ENCODE data around the gene ANKLE1. TPM values are rescaled to one million over a fixed set of nuclear protein-coding genes. Genes with fewer than 3 reads are reported as not detected.

ANKLE1 gene
- total and polyA plus RNA-seq, 2 experiments from 2014 or later, result 0.31 to 0.54 TPM

DNA sequence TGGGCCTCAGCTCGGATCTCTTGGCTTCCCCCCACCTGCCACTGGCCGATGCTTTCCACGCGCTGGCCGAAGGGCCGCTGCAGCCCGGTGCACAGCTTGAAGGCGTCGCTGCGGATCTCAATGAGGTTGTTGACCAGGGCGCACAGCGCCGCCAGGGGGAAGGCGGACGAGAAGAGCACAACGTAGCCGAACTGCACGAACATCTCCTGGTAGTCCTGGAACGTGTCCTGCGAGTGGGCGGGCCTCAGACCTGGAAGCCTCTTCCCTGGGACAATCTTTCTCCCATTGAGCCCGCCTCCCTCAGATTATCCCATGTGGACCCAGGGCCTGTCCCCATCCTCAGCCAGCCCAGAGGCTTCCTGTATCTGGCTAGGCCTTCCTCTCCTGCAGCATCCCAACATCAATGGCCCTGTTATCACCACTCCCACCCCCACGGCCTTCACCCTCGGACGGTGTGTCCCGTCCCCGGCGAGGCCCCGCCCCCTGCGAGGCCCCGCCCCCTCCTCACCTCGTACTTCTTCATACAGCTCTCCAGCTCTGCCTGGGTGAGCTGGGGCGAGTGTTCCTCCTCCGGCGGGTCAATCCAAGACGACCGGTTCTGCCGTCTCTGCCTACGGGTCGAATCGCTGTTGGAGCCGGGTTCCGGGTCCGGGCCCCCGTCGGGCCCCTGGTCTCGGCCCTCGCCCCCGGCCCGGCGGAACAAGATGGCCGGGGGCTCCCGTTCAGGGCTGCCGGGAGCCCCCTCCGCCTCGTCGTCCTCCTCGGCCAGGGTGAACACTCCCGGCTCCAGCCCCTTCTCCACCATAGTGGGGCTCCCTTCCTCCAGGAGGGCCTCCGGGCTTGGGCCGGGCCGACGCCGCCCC is 46.2 kb downstream of the ANKLE1 start:
- DNase-seq, result no peak
- WGBS, 2 experiments (ENCODE audit: low coverage in 1 of 2, low lambda C conversion rate in 2 of 2, missing lambda C conversion rate in 2 of 2), result 77 to 94% methylated on average over 34 to 64 of the region's 64 CpGs
- in situ Hi-C loops (cut with MboI), result no loop called here

DNA sequence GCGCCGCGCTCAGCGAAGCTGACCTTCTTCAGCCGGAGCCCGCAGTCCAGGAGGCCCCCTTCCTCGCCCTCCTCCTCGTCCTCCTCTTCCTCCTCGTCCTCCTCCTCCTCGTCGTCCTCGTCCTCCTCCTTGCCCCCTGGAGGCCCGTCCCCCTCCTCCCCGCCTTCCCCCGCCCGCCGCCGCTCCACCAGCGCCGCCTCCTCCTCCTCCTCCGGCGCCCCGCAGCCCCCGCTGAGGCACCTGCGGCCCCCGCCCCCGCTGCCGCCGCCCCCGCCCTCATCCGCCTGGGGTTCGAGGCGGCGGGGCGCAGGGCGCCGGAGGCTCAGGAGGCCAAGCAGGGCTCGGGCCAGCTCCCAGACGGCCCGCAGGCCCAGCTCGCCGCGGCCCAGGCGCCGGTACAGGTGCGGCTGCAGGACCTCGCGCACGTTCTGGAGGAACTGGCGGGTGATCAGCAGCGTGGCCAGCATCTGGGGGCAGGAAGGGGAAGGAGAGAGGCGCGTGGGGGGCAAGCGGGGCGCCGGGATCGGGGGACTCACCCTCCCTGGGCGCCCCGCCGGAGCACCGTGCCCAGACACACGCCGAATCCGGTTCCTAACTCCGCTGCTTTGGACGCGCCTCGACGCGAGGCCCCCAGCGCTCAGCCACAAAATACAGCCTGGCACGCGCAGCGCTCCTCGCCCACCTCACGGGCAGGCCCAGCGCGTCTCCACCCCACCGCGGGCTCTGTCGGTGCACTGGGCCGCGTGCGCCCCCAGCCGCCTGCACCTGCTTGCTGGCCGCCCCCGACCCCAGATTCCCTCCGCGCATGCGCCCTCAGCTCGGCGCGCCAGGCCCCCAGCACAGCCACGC is 47.0 kb downstream of the ANKLE1 start:
- Histone ChIP-seq H3K4me3 (no peak overlapping the region), H3K4me2 (ENCODE audit: unreplicated experiment) (no peak overlapping the region), H3K27me3 (replicated peaks; ENCODE audit: insufficient read depth) (no peaks in the 10 kb centered on the region), H3K36me3 (ENCODE audit: low read depth) (no peaks in the 10 kb centered on the region), H3K9me3 (ENCODE audit: low read depth) (no peaks in the 10 kb centered on the region), H4K20me1 (ENCODE audit: insufficient read depth) (no peaks in the 10 kb centered on the region), H3K27ac (no peak overlapping the region), H3F3A (ENCODE audit: insufficient read depth) (0 out of 2 replicates have a peak, but pooled peaks cover 12% of the 10 kb centered on the region), H2AFZ (no peak overlapping the region), H3K9me2 (ENCODE audit: insufficient read depth) (no peaks in the 10 kb centered on the region), H3K4me1 (ENCODE audit: insufficient read depth) (no peaks in the 10 kb centered on the region), H3K9ac (no peak overlapping the region), H3K79me2 (ENCODE audit: insufficient read depth) (no peaks in the 10 kb centered on the region)
- WGBS, 2 experiments (ENCODE audit: low coverage in 1 of 2, low lambda C conversion rate in 2 of 2, missing lambda C conversion rate in 2 of 2), result 90 to 100% methylated on average over 1 to 94 of the region's 94 CpGs
- in situ Hi-C loops (cut with MboI), result no loop called here
- no peak for TF ChIP-seq EZH2phosphoT487 (IDR thresholded peaks at IDR 0.05; ENCODE audit: insufficient read depth, low read depth)
- no peak for DNase-seq

More for the DNA sequence above, 46.2 kb downstream of the ANKLE1 start:
- Histone ChIP-seq H3K9me3 (ENCODE audit: low read depth) (no peaks in the 10 kb centered on the region), H4K20me1 (ENCODE audit: insufficient read depth) (no peaks in the 10 kb centered on the region), H3K4me3 (no peak overlapping the region), H3F3A (ENCODE audit: insufficient read depth) (0 out of 2 replicates have a peak, but pooled peaks cover 12% of the 10 kb centered on the region), H3K27ac (no peak overlapping the region), H3K9me2 (ENCODE audit: insufficient read depth) (no peaks in the 10 kb centered on the region), H3K79me2 (ENCODE audit: insufficient read depth) (no peaks in the 10 kb centered on the region), H3K36me3 (ENCODE audit: low read depth) (no peaks in the 10 kb centered on the region), H3K27me3 (replicated peaks; ENCODE audit: insufficient read depth) (no peaks in the 10 kb centered on the region), H3K4me2 (ENCODE audit: unreplicated experiment) (no peak overlapping the region), H3K9ac (no peak overlapping the region), H3K4me1 (ENCODE audit: insufficient read depth) (no peaks in the 10 kb centered on the region), H2AFZ (no peak overlapping the region)
- TF ChIP-seq EZH2phosphoT487 (IDR thresholded peaks at IDR 0.05; ENCODE audit: insufficient read depth, low read depth) (no peak), EZH2 (IDR thresholded peaks at IDR 0.05; ENCODE audit: insufficient read depth, poor library complexity, severe bottlenecking) (no peak)

DNA sequence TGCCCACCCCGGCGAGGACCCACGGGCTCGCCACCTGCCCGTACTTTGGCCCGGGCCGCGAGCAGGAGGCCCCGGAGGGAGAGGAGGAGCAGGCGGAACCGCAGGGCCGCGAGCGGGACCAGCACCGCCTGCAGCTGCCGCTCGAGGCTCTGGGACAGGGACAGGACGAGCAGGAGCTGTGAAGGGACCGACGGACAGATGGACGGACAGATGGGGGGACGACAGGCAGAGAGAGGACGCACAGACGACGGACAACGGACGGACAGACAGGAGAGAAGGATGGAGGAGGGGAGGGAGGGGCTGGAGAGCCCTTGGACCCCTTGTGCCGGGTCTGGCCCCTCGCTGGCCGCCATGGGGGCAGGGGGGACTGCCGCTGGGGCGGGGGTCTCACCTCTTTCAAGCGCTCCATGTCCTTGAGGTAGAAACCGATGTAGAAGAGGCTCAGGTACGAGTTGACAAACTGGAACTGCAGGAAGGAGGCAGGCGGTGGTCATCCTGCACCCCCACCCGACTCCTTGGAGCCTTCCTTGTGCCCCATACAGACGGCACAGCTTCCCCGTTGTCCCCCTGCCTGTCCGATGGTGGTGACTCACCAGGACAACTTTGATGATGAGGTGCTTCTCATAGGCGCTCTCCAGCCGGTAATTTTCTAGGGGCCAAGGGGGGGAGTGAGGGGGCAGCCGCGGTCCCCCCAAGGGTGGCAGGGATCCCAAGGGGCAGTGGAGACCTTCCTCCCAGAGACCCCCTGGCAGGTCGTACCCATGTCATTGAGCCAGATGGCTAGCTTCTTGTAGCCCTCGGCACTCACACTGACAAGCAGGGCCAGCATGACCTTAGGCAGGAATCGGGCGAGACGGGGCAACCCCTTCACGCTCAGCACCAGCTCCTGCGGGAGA is 47.9 kb downstream of the ANKLE1 start:
- Histone ChIP-seq H3K4me3 (no peak overlapping the region), H3K4me2 (ENCODE audit: unreplicated experiment) (no peak overlapping the region), H4K20me1 (ENCODE audit: insufficient read depth) (no peaks in the 10 kb centered on the region), H3K9me2 (ENCODE audit: insufficient read depth) (no peaks in the 10 kb centered on the region), H2AFZ (no peak overlapping the region), H3K79me2 (ENCODE audit: insufficient read depth) (no peaks in the 10 kb centered on the region), H3K9me3 (ENCODE audit: low read depth) (no peaks in the 10 kb centered on the region), H3K4me1 (ENCODE audit: insufficient read depth) (no peaks in the 10 kb centered on the region), H3K36me3 (ENCODE audit: low read depth) (no peaks in the 10 kb centered on the region), H3K27me3 (replicated peaks; ENCODE audit: insufficient read depth) (no peaks in the 10 kb centered on the region), H3K9ac (no peak overlapping the region), H3K27ac (no peak overlapping the region), H3F3A (ENCODE audit: insufficient read depth) (0 out of 2 replicates have a peak, but pooled peaks cover 12% of the 10 kb centered on the region)
- no peak for DNase-seq
- 88 to 90% methylated on average over 36 to 51 of the region's 51 CpGs for WGBS, 2 experiments (ENCODE audit: low coverage in 1 of 2, low lambda C conversion rate in 2 of 2, missing lambda C conversion rate in 2 of 2)
- TF ChIP-seq EZH2phosphoT487 (IDR thresholded peaks at IDR 0.05; ENCODE audit: insufficient read depth, low read depth), result no peak
- no peak for TF ChIP-seq EZH2 (IDR thresholded peaks at IDR 0.05; ENCODE audit: insufficient read depth, poor library complexity, severe bottlenecking)
- in situ Hi-C loops (cut with MboI), result no loop called here
